ENCODE data around the gene HLA-E. TPM values are rescaled to one million over a fixed set of nuclear protein-coding genes. Genes with fewer than 3 reads are reported as not detected.
"Not testable (repeated sequence)": the region's sequence is repeated elsewhere in the genome, so short reads cannot be mapped to it uniquely, and the experiment has no call there.

The HLA-E gene
- polyA plus RNA-seq, 3 donors: 197 to 466 (median 363) TPM

- 92 to 98% (median 96%) methylated on average over 1 of the region's 1 CpG for whole genome bisulfite sequencing, 3 donors
- no peak overlapping the region for H3K27ac ChIP-seq (ENCODE audit: low read depth, low read length)
Observed at GRCh38 chr6:30470968-30471367, 18.3 kb upstream of the HLA-E start.

- H3K27ac ChIP-seq (ENCODE audit: low read depth, low read length): not testable (repeated sequence)
- 87 to 91% (median 89%) methylated on average over 8 to 15 of the region's 26 CpGs for WGBS, 3 donors
Observed at GRCh38 chr6:30475116-30475515, 14.2 kb upstream of the HLA-E start.

- WGBS, 3 donors: 6 to 15% (median 9%) methylated on average over 18 of the region's 18 CpGs
- H3K27ac ChIP-seq (ENCODE audit: low read depth, low read length): no peak overlapping the region
Observed at GRCh38 chr6:30480536-30481156, 8.7 kb upstream of the HLA-E start.

GRCh38 chr6:30481211-30481964 lies 7.9 kb upstream of the HLA-E start:
- 5 to 7% (median 7%) methylated on average over 33 of the region's 33 CpGs for WGBS, 3 donors
- no peak overlapping the region for H3K27ac ChIP-seq (ENCODE audit: low read depth, low read length)

GRCh38 chr6:30481965-30482644 lies 7.2 kb upstream of the HLA-E start:
- 2% methylated on average over 19 of the region's 19 CpGs for WGBS, 3 donors
- not testable (repeated sequence) for H3K27ac ChIP-seq (ENCODE audit: low read depth, low read length)

- WGBS, 3 donors: 23 to 27% (median 26%) methylated on average over 7 of the region's 7 CpGs
- no peak overlapping the region for H3K27ac ChIP-seq (ENCODE audit: low read depth, low read length)
Observed at GRCh38 chr6:30483677-30484279, 5.5 kb upstream of the HLA-E start.

- WGBS, 3 donors: 77 to 93% (median 90%) methylated on average over 3 of the region's 3 CpGs
- H3K27ac ChIP-seq (ENCODE audit: low read depth, low read length): no peak overlapping the region
Observed at GRCh38 chr6:30485236-30485635, 4.1 kb upstream of the HLA-E start.

GRCh38 chr6:30487926-30488325 lies 1.4 kb upstream of the HLA-E start:
- no peak overlapping the region for H3K27ac ChIP-seq (ENCODE audit: low read depth, low read length)
- whole genome bisulfite sequencing, 3 donors: 64 to 81% (median 65%) methylated on average over 9 of the region's 9 CpGs

- 94 to 95% (median 94%) methylated on average over 6 of the region's 6 CpGs for WGBS, 3 donors
Observed at GRCh38 chr6:30488697-30489080, 620 bp upstream of the HLA-E start.

GRCh38 chr6:30490026-30490876 lies 942 bp downstream of the HLA-E start:
- WGBS, 3 donors: 11 to 21% (median 12%) methylated on average over 37 to 38 of the region's 38 CpGs
- peak overlapping the region; percentile 97 for H3K27ac ChIP-seq (ENCODE audit: low read depth, low read length)

More at GRCh38 chr6:30488697-30489080, 620 bp upstream of the HLA-E start:
- not testable (repeated sequence) for H3K27ac ChIP-seq (ENCODE audit: low read depth, low read length)

GRCh38 chr6:30491291-30491953 lies 2.1 kb downstream of the HLA-E start:
- 63 to 83% (median 67%) methylated on average over 14 of the region's 14 CpGs for WGBS, 3 donors

GRCh38 chr6:30491991-30492952 lies 3.0 kb downstream of the HLA-E start:
- no peak overlapping the region for H3K27ac ChIP-seq (ENCODE audit: low read depth, low read length)
- whole genome bisulfite sequencing, 3 donors: 72 to 87% (median 75%) methylated on average over 16 of the region's 16 CpGs

More at GRCh38 chr6:30491291-30491953, 2.1 kb downstream of the HLA-E start:
- not testable (repeated sequence) for H3K27ac ChIP-seq (ENCODE audit: low read depth, low read length)

- no peak overlapping the region for H3K27ac ChIP-seq (ENCODE audit: low read depth, low read length)
- 65 to 79% (median 74%) methylated on average over 8 of the region's 8 CpGs for WGBS, 3 donors
Observed at GRCh38 chr6:30493643-30494250, 4.4 kb downstream of the HLA-E start.

- no peak overlapping the region for H3K27ac ChIP-seq (ENCODE audit: low read depth, low read length)
- WGBS, 3 donors: 72 to 82% (median 77%) methylated on average over 8 of the region's 8 CpGs
Observed at GRCh38 chr6:30494291-30494861, 5.1 kb downstream of the HLA-E start.

- H3K27ac ChIP-seq (ENCODE audit: low read depth, low read length): not testable (repeated sequence)
- 77 to 87% (median 86%) methylated on average over 4 of the region's 4 CpGs for WGBS, 3 donors
Observed at GRCh38 chr6:30495060-30495459, 5.8 kb downstream of the HLA-E start.

- no peak overlapping the region for H3K27ac ChIP-seq (ENCODE audit: low read depth, low read length)
- WGBS, 3 donors: 83 to 92% (median 86%) methylated on average over 4 of the region's 4 CpGs
Observed at GRCh38 chr6:30495993-30496392, 6.7 kb downstream of the HLA-E start.

Measured in adipose tissue (tissue), 3 donors.